Retinal pigment epithelial cell (primary cell): Measurements from ENCODE around the gene MARS1.
"Not testable (repeated sequence)": the region's sequence is repeated elsewhere in the genome, so short reads cannot be mapped to it uniquely, and the experiment has no call there.

ENCODE experiments used
- DNase-seq: peaks from one replicate; pipeline ENCODE4 v3.0.0-alpha.2; 2010; ENCODE audit warnings: low read depth
- H3K4me3 ChIP-seq: 2 replicates; pipeline ENCODE4 v1.5.1; 2011; ENCODE audit warnings: mild to moderate bottlenecking, low read length, control low read depth, moderate library complexity
- CTCF ChIP-seq: conservative IDR thresholded peaks from 2 replicates; pipeline ENCODE4 v1.5.1; 2011; ENCODE audit warnings: low read depth, low read length, control low read depth, inconsistent platforms

The MARS1 gene

GRCh38 chr12:57554897-57555296, 67.0 kb downstream of the MARS1 start:
- H3K4me3 ChIP-seq, result no peak overlapping the region
- TF ChIP-seq CTCF, result no peak
- no peak for DNase-seq

GRCh38 chr12:57558864-57559263, 71.0 kb downstream of the MARS1 start:
- DNase-seq, result no peak
- H3K4me3 ChIP-seq, result no peak overlapping the region
- no peak for TF ChIP-seq CTCF

- no peak for DNase-seq
- no peak overlapping the region for H3K4me3 ChIP-seq
- TF ChIP-seq CTCF, result no peak
Observed at GRCh38 chr12:57560516-57560915, 72.6 kb downstream of the MARS1 start.

- DNase-seq, H3K4me3 ChIP-seq: not testable (repeated sequence)
Observed at GRCh38 chr12:57561117-57561516, 73.2 kb downstream of the MARS1 start.

GRCh38 chr12:57563358-57563757, 75.5 kb downstream of the MARS1 start:
- no peak for TF ChIP-seq CTCF
- DNase-seq, result no peak

GRCh38 chr12:57564178-57564740, 76.4 kb downstream of the MARS1 start:
- no peak overlapping the region for H3K4me3 ChIP-seq
- no peak for TF ChIP-seq CTCF
- DNase-seq, result no peak

More at GRCh38 chr12:57563358-57563757, 75.5 kb downstream of the MARS1 start:
- H3K4me3 ChIP-seq, result no peak overlapping the region
